NCI-H1694 treated with DMSO at 0.1 percent for 48 hours (cell line): ENCODE measurements around the gene ELAVL3.
A peak's percentile ranks its signal among the peaks of the same experiment; 100 is the strongest.
"Not testable (repeated sequence)": the region's sequence is repeated elsewhere in the genome, so short reads cannot be mapped to it uniquely, and the experiment has no call there.

Experiments used
- DNase-seq: peaks from one replicate; lab custom pipeline; 2025; lab: John Stamatoyannopoulos, UW

ELAVL3 gene

GRCh38 chr19:11486661-11487503, 6.0 kb upstream of the ELAVL3 start:
- DNase-seq: no peak

DNA sequence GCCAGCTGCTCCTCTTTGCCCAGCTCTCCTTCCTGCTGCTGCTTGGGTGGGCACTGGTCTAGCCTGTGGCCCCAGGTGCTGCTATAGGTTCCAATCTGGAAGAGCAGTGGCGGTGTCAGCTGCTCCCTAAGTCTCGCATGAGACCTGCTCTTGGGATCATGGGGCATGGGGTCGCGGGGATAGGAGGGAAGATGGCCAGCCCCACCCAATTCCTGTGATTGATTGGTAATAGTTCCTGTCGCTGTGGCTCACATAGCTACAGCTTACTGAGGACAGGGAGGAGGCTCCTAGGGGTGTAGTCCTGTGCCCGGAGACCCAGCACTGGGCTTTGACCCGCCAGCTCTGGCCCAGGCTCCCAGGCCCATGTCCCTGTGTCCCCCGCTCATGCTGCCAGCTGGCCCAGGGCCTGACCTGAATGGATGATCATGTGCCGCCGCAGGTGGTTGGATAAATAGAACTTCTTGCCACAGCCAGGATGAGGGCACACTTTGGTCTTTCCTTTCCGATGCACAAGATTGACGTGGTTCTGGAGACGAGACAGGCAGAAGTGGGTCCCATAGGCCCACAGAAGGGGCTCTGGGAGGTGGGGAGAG, 4.5 kb upstream of the ELAVL3 start:
- no peak for DNase-seq

DNA sequence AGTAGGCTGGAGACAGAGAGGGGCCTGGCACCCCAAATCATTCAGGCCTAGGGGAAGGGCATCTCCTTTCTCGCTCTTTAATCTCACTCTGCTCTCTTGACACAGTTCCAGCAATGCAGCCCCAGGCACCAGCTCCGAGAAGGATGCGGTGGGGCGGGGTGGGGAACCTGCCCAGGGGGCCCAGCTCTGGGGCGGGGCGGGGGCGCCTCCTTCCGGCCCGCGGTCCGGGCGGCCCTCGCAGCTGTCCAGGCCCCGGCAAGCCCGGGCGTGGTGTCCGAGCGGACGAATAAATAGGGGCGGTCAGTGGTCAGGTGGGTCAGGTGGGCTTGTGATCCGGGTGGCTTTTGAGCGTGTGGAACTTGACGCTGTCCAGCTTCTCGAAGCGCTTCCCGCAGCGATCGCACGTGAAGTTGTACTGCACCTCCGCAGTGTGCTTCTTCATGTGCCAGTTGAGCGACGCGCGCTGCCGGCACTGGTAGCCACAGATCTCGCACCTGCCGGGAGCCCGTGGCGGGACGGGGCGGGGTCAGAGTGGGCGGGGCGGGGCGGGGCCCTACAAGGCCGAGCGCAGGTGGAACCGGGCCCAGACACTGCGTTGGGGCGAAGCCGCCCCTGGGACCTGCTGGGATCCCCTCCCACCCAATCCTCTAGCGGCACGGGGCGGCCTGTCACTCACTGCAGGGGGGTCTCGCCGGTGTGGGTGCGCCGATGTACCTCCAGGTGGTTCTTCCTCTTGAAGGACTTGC, 2.7 kb upstream of the ELAVL3 start:
- no peak for DNase-seq

- peak; percentile 67 for DNase-seq
Observed at GRCh38 chr19:11482384-11483050, 1.7 kb upstream of the ELAVL3 start.

DNA sequence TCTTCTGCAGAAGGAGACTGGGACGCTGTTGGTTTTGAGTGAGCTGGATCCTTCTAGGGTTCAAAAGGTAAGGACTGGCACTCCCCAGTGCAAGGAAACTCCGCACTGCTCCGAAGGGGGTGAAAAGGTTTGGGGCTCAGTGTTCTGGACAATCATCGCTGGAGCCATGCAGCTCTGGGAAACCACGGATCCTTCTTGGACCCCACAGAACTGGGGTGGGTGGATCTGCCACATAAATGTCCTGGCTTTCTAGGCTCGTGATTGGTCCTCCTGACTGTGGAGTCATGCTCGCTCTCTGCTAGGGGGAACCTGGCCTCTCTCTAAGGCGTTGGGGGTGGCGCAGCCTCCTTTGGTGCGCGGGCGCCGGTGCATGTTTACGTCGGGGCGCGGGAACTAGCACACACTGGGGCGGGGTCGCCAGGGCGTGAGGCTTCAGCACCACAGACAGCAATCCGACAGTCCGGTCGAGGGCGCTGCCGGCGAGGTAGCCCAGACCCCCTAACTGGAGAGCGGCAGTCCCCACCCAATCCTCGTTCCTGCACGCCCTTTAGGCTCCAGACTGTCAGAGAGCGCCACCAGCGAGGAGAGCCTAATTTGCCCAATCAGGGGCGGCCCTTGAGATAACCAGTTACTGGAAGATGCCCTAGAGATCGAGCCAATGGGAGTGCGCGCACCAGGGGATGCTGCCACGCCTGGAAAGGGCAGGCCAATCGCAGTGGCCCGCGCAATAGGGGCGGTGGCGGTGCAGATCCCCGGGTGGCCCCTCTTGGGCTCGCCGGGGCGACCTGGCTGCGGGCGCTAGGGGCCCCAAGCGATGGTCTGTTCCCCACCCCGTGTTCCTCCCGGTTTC, 913 bp upstream of the ELAVL3 start:
- DNase-seq: peak; percentile 94

DNA sequence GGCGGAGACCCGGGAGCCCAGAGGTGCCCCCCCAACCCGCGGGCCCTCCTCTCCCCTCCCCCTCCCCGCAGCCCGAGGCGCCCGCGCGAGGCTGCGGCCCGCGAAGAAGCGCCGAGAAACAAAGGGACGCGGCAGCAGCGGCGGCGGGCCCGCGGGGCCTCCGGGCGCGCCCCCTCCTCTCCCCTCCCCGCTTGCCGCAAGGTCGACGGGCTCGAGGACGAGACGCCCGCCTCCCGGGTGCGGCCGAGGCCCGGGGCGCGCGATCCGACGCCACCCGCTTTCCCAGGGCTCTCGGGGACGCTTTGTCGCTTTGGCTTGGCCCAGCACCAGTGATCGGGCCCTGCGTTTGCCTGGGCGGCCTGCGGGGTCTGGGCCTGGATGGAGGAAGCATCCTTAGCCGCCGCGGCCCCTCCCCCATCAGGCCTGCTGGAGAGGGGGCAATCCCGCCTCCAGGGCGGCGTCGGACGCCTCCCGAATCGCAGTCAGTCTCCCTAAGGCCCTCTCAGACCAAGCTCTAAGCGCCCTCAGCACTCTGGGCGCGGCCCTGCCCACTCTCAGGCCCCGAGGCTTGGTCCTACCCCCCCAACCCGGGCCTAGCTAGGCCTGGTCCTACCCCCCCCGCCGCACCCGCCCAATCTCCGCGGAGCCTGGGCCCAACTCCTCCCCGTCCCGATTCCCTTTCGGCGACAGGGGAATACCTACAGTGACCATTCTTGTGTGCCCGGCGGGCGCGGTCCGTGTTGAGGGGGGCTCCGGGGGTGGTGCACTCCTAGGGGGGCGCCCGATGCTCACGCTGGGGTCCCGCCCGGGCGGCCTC, 740 bp downstream of the ELAVL3 start:
- DNase-seq: no peak

DNA sequence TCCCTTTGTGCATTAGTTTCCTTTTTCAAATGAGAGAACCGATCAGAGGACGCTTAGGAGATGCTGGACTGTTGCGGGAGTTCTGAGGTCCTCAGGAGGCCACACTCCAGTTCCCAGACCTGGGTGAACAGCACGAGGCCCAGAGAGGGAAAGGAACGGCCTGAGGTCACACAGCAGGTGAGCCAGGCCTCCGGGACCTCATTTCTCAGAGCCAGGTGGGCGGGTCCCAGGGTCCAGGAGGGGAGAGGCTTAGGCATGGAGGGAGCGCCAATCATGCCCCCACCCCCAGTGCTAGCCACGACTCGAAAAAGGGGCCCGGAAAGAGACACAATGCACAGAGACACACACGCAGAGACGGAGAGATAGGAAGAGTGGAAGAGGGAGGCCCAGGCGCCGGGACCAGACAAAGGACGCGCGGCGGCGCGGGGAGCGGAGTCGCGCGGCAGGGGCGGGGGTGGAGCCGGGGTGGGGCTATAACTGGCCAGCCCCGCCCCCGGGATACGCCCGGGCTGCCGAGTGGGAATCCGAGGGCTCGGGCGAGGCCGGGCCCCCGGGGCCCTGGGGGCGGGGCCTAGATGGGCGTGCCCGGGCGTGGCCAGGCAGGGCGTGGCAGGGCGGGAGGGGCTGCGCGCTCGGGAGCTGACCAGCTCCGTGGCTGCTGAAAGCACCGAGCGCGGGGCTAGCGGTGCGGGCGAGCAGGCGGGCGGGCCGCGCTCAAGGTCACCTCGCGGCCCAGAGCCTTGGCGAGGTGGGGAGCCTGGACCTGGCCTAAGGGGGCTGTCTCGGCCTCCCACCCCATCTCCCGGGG, 1.6 kb downstream of the ELAVL3 start:
- DNase-seq: peak; percentile 21

GRCh38 chr19:11478167-11479089, 2.4 kb downstream of the ELAVL3 start:
- DNase-seq: no peak

DNA sequence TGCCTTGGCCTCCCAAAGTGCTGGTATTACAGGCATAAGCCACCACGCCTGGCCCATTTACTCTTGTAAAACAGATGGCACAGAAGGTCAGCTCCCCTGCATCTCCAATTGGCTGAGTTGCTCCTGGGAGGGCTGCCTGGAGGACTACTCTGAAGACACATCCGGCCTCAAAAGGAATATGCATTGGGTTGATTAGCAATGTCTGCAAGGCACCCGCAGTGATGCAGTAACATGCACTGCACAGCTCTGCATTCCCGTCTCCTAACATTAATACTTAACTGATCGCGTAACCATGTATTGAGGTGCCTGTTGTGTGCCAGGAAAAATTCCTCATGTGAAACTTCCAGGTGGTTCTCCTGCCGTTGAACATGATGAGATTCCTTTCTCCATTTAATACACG, 5.0 kb downstream of the ELAVL3 start:
- no peak for DNase-seq

- not testable (repeated sequence) for DNase-seq
Observed at GRCh38 chr19:11475343-11475742, 5.5 kb downstream of the ELAVL3 start.

GRCh38 chr19:11473725-11474124, 7.1 kb downstream of the ELAVL3 start:
- no peak for DNase-seq

DNA sequence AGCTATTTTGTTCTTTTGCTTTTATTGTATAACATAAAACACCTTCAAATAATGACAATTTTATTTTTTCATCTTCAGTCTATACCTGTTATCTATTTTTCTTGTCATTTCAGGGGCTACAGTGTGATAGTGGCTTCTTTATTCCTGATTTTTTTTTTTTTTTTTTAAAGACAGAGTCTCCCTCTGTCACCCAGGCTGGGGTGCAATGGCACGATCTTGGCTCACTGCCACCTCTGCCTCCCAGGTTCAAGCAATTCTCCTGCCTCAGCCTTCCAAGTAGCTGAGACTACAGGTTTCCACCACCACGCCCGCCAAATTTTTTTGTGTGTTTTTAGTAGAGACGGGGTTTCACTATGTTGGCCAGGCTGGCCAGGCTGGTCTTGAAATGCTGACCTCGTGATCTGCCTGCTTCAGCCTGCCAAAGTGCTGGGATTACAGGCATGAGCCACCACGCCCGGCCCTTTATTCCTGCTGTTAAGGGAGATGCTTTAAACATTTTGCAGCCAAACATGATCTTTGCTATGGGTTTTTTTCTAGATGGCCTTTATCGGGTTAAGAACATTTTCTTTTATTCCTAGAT, 12.5 kb downstream of the ELAVL3 start:
- DNase-seq: not testable (repeated sequence)

GRCh38 chr19:11465600-11465999, 15.2 kb downstream of the ELAVL3 start:
- DNase-seq: no peak

- DNase-seq: no peak
Observed at GRCh38 chr19:11464333-11465265, 16.2 kb downstream of the ELAVL3 start.

DNA sequence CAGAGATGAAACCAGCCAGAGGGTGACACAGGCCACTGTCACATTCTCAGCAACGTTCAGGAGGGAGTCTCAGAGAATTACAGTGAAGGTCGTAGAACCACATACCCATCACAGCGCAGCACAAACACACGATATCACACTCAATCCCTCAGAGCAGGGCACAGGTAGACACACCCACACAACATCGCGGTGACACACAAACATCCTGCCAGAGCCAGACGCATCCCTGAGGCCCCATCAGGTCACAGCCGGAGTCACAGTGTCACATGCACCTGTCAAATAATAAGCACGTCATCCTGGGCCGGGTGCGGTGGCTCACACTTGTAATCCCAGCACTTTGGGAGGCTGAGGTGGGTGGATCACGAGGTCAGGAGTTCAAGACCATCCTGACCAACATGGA, 17.5 kb downstream of the ELAVL3 start:
- no peak for DNase-seq

GRCh38 chr19:11461453-11461852, 19.4 kb downstream of the ELAVL3 start:
- no peak for DNase-seq

GRCh38 chr19:11460207-11460606, 20.6 kb downstream of the ELAVL3 start:
- DNase-seq: no peak
